K562 (cell line): ENCODE results near the gene PRPSAP1. TPM values are rescaled to one million over a fixed set of nuclear protein-coding genes. Genes with fewer than 3 reads are reported as not detected.

Experiments used
- ATAC-seq: fragments of 200-7000 bp; cut with Tn5 transposase; 3 replicates; pipeline ENCODE4 v1.9.1; 2020; ENCODE audit warnings: moderate library complexity
- BruUV-seq: library from RNA; stranded (reverse); fragments of 400-500 nt; replicated peaks from 2 replicates; lab custom pipeline; 2021; lab: Mats Ljungman, UMichigan
- CTCF ChIA-PET: fragments of 300-600 bp; formaldehyde crosslinking; extraction: SDS; loops from one replicate; lab custom pipeline; 2021; ENCODE audit warnings: low intra/inter-chr PET ratio; lab: Yijun Ruan, JAX
- POLR2A ChIA-PET: fragments of 300-600, 350-650 bp; sonication (Branson Sonifier 250); formaldehyde crosslinking; extraction: SDS; loops from one replicate; lab custom pipeline; 2021; ENCODE audit warnings: antibody characterized with exemption, inconsistent platforms; lab: Yijun Ruan, JAX
- DNase-seq, 4 experiments: peaks; one replicate each; pipeline versions ENCODE4 v3.0.0 to v3.0.0-alpha.2; 2011 to 2018; ENCODE audit warnings: low spot score in 3 of 4, mixed read lengths in 3 of 4; ENCODE audit errors: extremely low read depth in 1 of 4
- FAIRE-seq: peaks from 2 replicates; lab custom pipeline; 2011; peaks lifted over from hg19 to GRCh38; lab: Jason Lieb, UNC
- H2AFZ ChIP-seq: 2 replicates; pipeline ENCODE4 v1.6.0; 2011; ENCODE audit warnings: low read depth, low read length, control low read depth, inconsistent platforms
- H3K27ac ChIP-seq: fragments of 200-600 bp; 3 replicates; pipeline ENCODE4 v1.8.0; 2011; ENCODE audit warnings: low read depth, mild to moderate bottlenecking, control low read depth, inconsistent platforms, low read length, moderate library complexity, mixed read lengths; ENCODE audit errors: extremely low read depth
- H3K27me3 ChIP-seq, 2 experiments: fragments of 300-600 bp in 1 of 2; 2 replicates in 1 of 2; 3 replicates in 1 of 2; pipeline versions ENCODE4 v1.6.0 to v1.8.0; 2011; ENCODE audit warnings: inconsistent platforms in 2 of 2, low read length in 2 of 2, mild to moderate bottlenecking in 1 of 2, mixed read lengths in 1 of 2, moderate library complexity in 1 of 2; ENCODE audit not compliant: control insufficient read depth in 2 of 2, insufficient read depth in 2 of 2
- H3K36me3 ChIP-seq: fragments of 300-600 bp; 3 replicates; pipeline ENCODE4 v1.8.0; 2011; ENCODE audit warnings: mild to moderate bottlenecking, low read length, inconsistent platforms; ENCODE audit not compliant: control insufficient read depth, insufficient read depth
- H3K4me1 ChIP-seq, 2 experiments: fragments of 200-600 bp in 1 of 2; replicated peaks in 1 of 2; 2 replicates in 1 of 2; 3 replicates in 1 of 2; pipeline versions ENCODE4 v1.5.1 to v1.8.0; 2011; ENCODE audit warnings: inconsistent platforms in 2 of 2, low read length in 2 of 2, mild to moderate bottlenecking in 1 of 2, mixed read lengths in 1 of 2, moderate library complexity in 1 of 2; ENCODE audit not compliant: control insufficient read depth in 2 of 2, insufficient read depth in 2 of 2
- H3K4me2 ChIP-seq: 2 replicates; pipeline ENCODE4 v1.6.1; 2011; ENCODE audit warnings: low read length, control low read depth, inconsistent platforms, mixed read lengths; ENCODE audit not compliant: insufficient read depth
- H3K4me3 ChIP-seq: fragments of 200-600 bp; sonication (generic), shearing (Covaris generic); 2 replicates; pipeline ENCODE4 v1.5.1; 2016; ENCODE audit warnings: control low read depth, inconsistent platforms
- H3K79me2 ChIP-seq: fragments of 200-600 bp; 3 replicates; pipeline ENCODE4 v1.8.0; 2011; ENCODE audit warnings: low read length, inconsistent platforms; ENCODE audit not compliant: control insufficient read depth, insufficient read depth
- H3K9ac ChIP-seq, 2 experiments: 2 replicates each; pipeline versions ENCODE4 v1.6.0 to v1.6.1; 2011; ENCODE audit warnings: low read depth in 2 of 2, low read length in 2 of 2, control low read depth in 1 of 2, inconsistent platforms in 1 of 2, mild to moderate bottlenecking in 1 of 2, mixed read lengths in 1 of 2; ENCODE audit not compliant: insufficient read depth in 1 of 2
- H3K9me1 ChIP-seq: one replicate; pipeline ENCODE4 v1.6.0; 2011; ENCODE audit warnings: inconsistent platforms, mild to moderate bottlenecking, low read length, moderate library complexity; ENCODE audit not compliant: control insufficient read depth, insufficient read depth
- H3K9me3 ChIP-seq: replicated peaks from 2 replicates; pipeline ENCODE4 v1.5.1; 2011; ENCODE audit warnings: low read depth, low read length, inconsistent platforms; ENCODE audit not compliant: control insufficient read depth, insufficient read depth
- H4K20me1 ChIP-seq: replicated peaks from 2 replicates; pipeline ENCODE4 v1.6.1; 2011; ENCODE audit warnings: low read length, inconsistent platforms, mixed read lengths; ENCODE audit not compliant: control insufficient read depth, insufficient read depth
- ADNP ChIP-seq: fragments of 200-800 bp; sonication (Bioruptor generic); IDR thresholded peaks from 2 replicates; pipeline ENCODE4 v1.6.1; 2016; ENCODE audit warnings: missing genetic modification characterization, missing compliant biosample characterization
- EGR1 ChIP-seq: fragments of 450-650 bp; conservative IDR thresholded peaks from 2 replicates; pipeline ENCODE4 v1.6.1; 2017; ENCODE audit warnings: mild to moderate bottlenecking
- GABPB2 ChIP-seq: fragments of 250-450 bp; sonication (Bioruptor Pico); conservative IDR thresholded peaks from 2 replicates; pipeline ENCODE4 v1.5.1; 2021; ENCODE audit warnings: mild to moderate bottlenecking
- KDM1A ChIP-seq, 2 experiments: fragments of 450-650 bp; IDR thresholded peaks; 2 replicates each; pipeline ENCODE4 v1.6.1; 2016; ENCODE audit warnings: mild to moderate bottlenecking in 2 of 2
- LARP7 ChIP-seq: fragments of 450-650 bp; IDR thresholded peaks from 2 replicates; pipeline ENCODE4 v1.6.1; 2016
- OTX1 ChIP-seq: fragments of 450-650 bp; formaldehyde crosslinking; IDR thresholded peaks from 2 replicates; pipeline ENCODE4 v1.4.0; 2022; ENCODE audit warnings: mild to moderate bottlenecking
- POLR2G ChIP-seq: fragments of 200-400 bp; formaldehyde crosslinking; IDR thresholded peaks from 2 replicates; pipeline ENCODE4 v1.6.1; 2017; ENCODE audit warnings: low read depth, mild to moderate bottlenecking, antibody characterized with exemption, low read length, moderate library complexity
- RUNX1 ChIP-seq: sonication (generic); IDR thresholded peaks from 2 replicates; pipeline ENCODE4 v1.6.1; 2016; ENCODE audit warnings: antibody characterized with exemption, low read depth
- WGBS: fragments of 100-300 bp; shearing (Covaris generic); methylation state at CpG from one replicate; pipeline ENCODE4 v1.1.6; 2016; ENCODE audit warnings: low coverage, mixed read lengths; ENCODE audit not compliant: insufficient coverage; ENCODE audit errors: missing lambda C conversion rate; 5-methylcytosine and 5-hydroxymethylcytosine counted together
- in situ Hi-C: fragments of 300-500 bp; cut with MboI; formaldehyde crosslinking; loops from 4 replicates; pipeline ENCODE4 v1.15.0; 2018; ENCODE audit warnings: inconsistent platforms, mixed read lengths
- intact Hi-C: fragments of 100-400 bp; cut with micrococcal nuclease; formaldehyde crosslinking; loops from 2 replicates; pipeline ENCODE4 v1.14.2; 2022
- polyA plus RNA-seq, 8 experiments: library from polyadenylated mRNA; depleted of rRNA in 4 of 8; stranded (reverse) in 5 of 8; unstranded in 3 of 8; fragments of >200 nt; fragmentation: Nextera tagmentation in 2 of 8; fragmentation: Illumina TruSeq in 1 of 8; extraction: Ambion mirVana in 2 of 8; extraction: Trizol in 1 of 8; gene quantifications; 2 replicates each; pipeline versions ENCODE4 v1.2.1 to v1.2.3, GENCODE V29; 2011 to 2014; ENCODE audit warnings: inconsistent platforms in 1 of 8, missing spikeins in 1 of 8
- total RNA-seq, 7 experiments: library from RNA; depleted of rRNA in 6 of 7; stranded (reverse); fragments of >200 nt in 6 of 7; fragmentation: Illumina TruSeq in 2 of 7; extraction: Trizol in 2 of 7; gene quantifications; 2 replicates each; pipeline versions ENCODE4 v1.2.1 to v1.2.3, GENCODE V29; 2011 to 2021; ENCODE audit warnings: low replicate concordance in 1 of 7
- TF ChIP-seq, protein P1 (sequence below), 2 experiments: fragments of 450-650 bp in 1 of 2; IDR thresholded peaks; 2 replicates each; pipeline ENCODE4 v1.6.1; 2011 to 2017; ENCODE audit warnings: low read depth in 2 of 2, antibody characterized with exemption in 1 of 2, borderline replicate concordance in 1 of 2, low read length in 1 of 2, mild to moderate bottlenecking in 1 of 2, mixed read lengths in 1 of 2; ENCODE audit not compliant: control insufficient read depth in 1 of 2
- TF ChIP-seq, protein P2 (sequence below): IDR thresholded peaks from 2 replicates; pipeline ENCODE4 v1.6.1; 2012; ENCODE audit warnings: low read depth, low read length, improper control_type of control experiment, borderline replicate concordance
- TF ChIP-seq, protein P3 (sequence below): sonication (generic); formaldehyde crosslinking; IDR thresholded peaks from 2 replicates; pipeline ENCODE4 v1.8.1; 2023; ENCODE audit warnings: mild to moderate bottlenecking, missing genetic modification reagents

The PRPSAP1 gene
- total and polyA plus RNA-seq, 9 of the 15 experiments (the other 6 are each of a cell fraction or from before 2014, with no cell fraction given): 21.9 to 77.1 (median 40.8) TPM

DNA sequence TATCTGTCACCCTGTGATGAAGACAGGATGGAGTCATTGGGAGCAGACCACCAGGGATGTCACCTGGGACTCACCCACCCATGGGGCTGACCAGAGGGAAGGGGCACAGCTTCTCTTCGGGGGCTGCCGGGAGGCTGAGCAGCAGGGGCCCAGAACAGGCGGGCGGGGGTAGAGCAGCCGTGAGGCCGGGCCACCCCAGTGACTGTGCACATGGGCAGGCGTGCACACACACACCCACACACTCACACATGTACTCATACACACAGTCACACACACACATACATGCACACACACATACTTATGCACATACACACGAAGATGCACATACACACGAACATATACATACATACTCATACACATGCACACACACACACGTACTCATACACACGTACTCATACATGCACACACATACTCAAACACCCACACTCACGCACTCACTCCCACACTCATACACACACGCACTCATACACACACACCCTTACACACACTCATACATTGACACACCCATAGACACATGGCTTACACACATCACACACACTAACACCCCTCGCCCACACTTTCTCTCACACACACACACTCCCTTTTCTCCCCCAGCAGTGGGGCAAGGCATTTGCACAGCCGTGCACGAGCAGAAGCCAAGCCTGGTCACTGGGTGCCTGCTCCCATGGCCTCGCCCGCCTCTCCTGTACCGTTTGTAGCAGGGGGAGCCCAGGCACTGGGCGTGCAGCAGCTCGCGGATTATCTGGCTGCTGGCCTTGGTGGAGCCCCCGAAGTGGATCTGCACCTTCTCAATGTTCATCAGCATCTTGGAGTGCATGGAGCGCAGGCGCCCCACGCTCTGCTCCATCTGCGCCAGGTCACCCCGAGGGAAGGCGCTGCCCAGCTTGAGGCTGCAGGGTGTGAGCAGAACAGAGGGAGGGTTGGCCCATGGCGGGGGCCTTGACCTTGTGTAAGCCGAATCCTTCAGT lies 76.1 kb downstream of the PRPSAP1 start:
- WGBS: 89% methylated on average over 23 of the region's 31 CpGs
- intact Hi-C loops: loop anchor here (5.0 kb wide), 1 partner anchor 260 kb away; no protein-coding TSS in a partner anchor
- Histone ChIP-seq H3K9ac (peak overlapping the region in 1 of 2 experiments; percentile 83; a peak in 2 of 4 replicates), H2AFZ (no peak overlapping the region), H3K4me2 (no peak overlapping the region), H3K9me3 (no peaks in the 10 kb centered on the region), H3K27ac (peak overlapping the region; percentile 56; the same call in 2 of the 3 replicates), H3K4me1 (peaks cover 12 to 89% of the 10 kb centered on the region in 2 experiments; a peak in 4 of 5 replicates), H3K27me3 (no peaks in the 10 kb centered on the region), H3K4me3 (no peak overlapping the region), H4K20me1 (no peaks in the 10 kb centered on the region), H3K9me1 (no peaks in the 10 kb centered on the region), H3K36me3 (no peaks in the 10 kb centered on the region), H3K79me2 (no peaks in the 10 kb centered on the region)
- POLR2A ChIA-PET: interaction anchor here (0.5 to 7.3 kb wide), 6 partner anchors 6 to 159 kb away, joined by 3 to 91 read pairs (median 4); no protein-coding TSS in a partner anchor
- CTCF ChIA-PET: interaction anchor here (4.5 kb wide), 1 partner anchor 155 kb away, joined by 89 read pairs; no protein-coding TSS in a partner anchor
- no TSS peak for BruUV-seq
- FAIRE-seq (peak; percentile 35), ATAC-seq (no peak), DNase-seq (no peak)
- in situ Hi-C loops: no loop called here
- peak in 1 of 2 experiments; percentile 89; a peak in 2 of 4 replicates for TF ChIP-seq KDM1A (IDR thresholded peaks at IDR 0.05)
- TF ChIP-seq LARP7: peak; percentile 59; the same call in 1 of the 2 replicates
- 0 out of 2 replicates have a peak, but pooled peaks have one; percentile 29 for TF ChIP-seq POLR2G
- 0 out of 2 replicates have a peak, but pooled peaks have one; percentile 22 for TF ChIP-seq OTX1 (CRISPR knock-in tag)
- TF ChIP-seq, protein P1, sequence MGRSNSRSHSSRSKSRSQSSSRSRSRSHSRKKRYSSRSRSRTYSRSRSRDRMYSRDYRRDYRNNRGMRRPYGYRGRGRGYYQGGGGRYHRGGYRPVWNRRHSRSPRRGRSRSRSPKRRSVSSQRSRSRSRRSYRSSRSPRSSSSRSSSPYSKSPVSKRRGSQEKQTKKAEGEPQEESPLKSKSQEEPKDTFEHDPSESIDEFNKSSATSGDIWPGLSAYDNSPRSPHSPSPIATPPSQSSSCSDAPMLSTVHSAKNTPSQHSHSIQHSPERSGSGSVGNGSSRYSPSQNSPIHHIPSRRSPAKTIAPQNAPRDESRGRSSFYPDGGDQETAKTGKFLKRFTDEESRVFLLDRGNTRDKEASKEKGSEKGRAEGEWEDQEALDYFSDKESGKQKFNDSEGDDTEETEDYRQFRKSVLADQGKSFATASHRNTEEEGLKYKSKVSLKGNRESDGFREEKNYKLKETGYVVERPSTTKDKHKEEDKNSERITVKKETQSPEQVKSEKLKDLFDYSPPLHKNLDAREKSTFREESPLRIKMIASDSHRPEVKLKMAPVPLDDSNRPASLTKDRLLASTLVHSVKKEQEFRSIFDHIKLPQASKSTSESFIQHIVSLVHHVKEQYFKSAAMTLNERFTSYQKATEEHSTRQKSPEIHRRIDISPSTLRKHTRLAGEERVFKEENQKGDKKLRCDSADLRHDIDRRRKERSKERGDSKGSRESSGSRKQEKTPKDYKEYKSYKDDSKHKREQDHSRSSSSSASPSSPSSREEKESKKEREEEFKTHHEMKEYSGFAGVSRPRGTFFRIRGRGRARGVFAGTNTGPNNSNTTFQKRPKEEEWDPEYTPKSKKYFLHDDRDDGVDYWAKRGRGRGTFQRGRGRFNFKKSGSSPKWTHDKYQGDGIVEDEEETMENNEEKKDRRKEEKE (IDR thresholded peaks at IDR 0.05; ENCODE audit: borderline replicate concordance in 1 of 2, control insufficient read depth in 1 of 2, low read depth in 2 of 2, low read length in 1 of 2): 0 out of 4 replicates have a peak, but pooled peaks of 1 of the 2 experiments have one; percentile 67
- no peak for TF ChIP-seq GABPB2 (CRISPR knock-in tag)
- no peak for TF ChIP-seq RUNX1
- peak; percentile 44 for TF ChIP-seq EGR1
- TF ChIP-seq, protein P2, sequence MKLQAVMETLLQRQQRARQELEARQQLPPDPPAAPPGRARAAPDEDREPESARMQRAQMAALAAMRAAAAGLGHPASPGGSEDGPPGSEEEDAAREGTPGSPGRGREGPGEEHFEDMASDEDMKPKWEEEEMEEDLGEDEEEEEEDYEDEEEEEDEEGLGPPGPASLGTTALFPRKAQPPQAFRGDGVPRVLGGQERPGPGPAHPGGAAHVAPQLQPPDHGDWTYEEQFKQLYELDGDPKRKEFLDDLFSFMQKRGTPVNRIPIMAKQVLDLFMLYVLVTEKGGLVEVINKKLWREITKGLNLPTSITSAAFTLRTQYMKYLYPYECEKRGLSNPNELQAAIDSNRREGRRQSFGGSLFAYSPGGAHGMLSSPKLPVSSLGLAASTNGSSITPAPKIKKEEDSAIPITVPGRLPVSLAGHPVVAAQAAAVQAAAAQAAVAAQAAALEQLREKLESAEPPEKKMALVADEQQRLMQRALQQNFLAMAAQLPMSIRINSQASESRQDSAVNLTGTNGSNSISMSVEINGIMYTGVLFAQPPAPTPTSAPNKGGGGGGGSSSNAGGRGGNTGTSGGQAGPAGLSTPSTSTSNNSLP: no peak
- TF ChIP-seq, protein P3, sequence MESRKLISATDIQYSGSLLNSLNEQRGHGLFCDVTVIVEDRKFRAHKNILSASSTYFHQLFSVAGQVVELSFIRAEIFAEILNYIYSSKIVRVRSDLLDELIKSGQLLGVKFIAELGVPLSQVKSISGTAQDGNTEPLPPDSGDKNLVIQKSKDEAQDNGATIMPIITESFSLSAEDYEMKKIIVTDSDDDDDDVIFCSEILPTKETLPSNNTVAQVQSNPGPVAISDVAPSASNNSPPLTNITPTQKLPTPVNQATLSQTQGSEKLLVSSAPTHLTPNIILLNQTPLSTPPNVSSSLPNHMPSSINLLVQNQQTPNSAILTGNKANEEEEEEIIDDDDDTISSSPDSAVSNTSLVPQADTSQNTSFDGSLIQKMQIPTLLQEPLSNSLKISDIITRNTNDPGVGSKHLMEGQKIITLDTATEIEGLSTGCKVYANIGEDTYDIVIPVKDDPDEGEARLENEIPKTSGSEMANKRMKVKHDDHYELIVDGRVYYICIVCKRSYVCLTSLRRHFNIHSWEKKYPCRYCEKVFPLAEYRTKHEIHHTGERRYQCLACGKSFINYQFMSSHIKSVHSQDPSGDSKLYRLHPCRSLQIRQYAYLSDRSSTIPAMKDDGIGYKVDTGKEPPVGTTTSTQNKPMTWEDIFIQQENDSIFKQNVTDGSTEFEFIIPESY (CRISPR knock-in tag): peak; percentile 46; the same call in 1 of the 2 replicates
- TF ChIP-seq ADNP (tag): no peak
